CD14-positive monocyte (primary cell): Measurements from ENCODE around the gene AP2M1. TPM values are rescaled to one million over a fixed set of nuclear protein-coding genes. Genes with fewer than 3 reads are reported as not detected.

Source experiments
- DNase-seq, 3 donors: peaks; one replicate each; pipeline ENCODE4 v3.0.0-alpha.2; 2011 to 2022
- H2AFZ ChIP-seq: 2 replicates; pipeline ENCODE4 v1.6.0; 2012; ENCODE audit warnings: mild to moderate bottlenecking, low read depth, low read length, inconsistent platforms; ENCODE audit not compliant: insufficient read depth, poor library complexity, severe bottlenecking
- H3K27ac ChIP-seq, 2 donors: 1 replicate in 1 of 2; 2 replicates in 1 of 2; pipeline ENCODE4 v1.5.1; 2012 to 2013; ENCODE audit warnings: low read length in 2 of 2, control low read depth in 1 of 2, inconsistent platforms in 1 of 2, low read depth in 1 of 2, mild to moderate bottlenecking in 1 of 2
- H3K27me3 ChIP-seq, 2 donors: one replicate each; pipeline versions ENCODE4 v1.6.0 to v1.6.1; 2011 to 2013; ENCODE audit warnings: low read length in 2 of 2; ENCODE audit not compliant: control insufficient read depth in 2 of 2, insufficient read depth in 2 of 2
- H3K36me3 ChIP-seq, 2 donors: replicated peaks in 1 of 2; 1 replicate in 1 of 2; 2 replicates in 1 of 2; pipeline versions ENCODE4 v1.5.1 to v1.6.1; 2012 to 2013; ENCODE audit warnings: low read length in 2 of 2, control low read depth in 1 of 2, inconsistent platforms in 1 of 2, mild to moderate bottlenecking in 1 of 2; ENCODE audit not compliant: insufficient read depth in 2 of 2, control insufficient read depth in 1 of 2
- H3K4me1 ChIP-seq, 2 donors: 1 replicate in 1 of 2; 2 replicates in 1 of 2; pipeline versions ENCODE4 v1.5.1 to v1.6.1; 2012 to 2013; ENCODE audit warnings: low read length in 2 of 2, control low read depth in 1 of 2, inconsistent platforms in 1 of 2, mild to moderate bottlenecking in 1 of 2, moderate library complexity in 1 of 2; ENCODE audit not compliant: insufficient read depth in 2 of 2, control insufficient read depth in 1 of 2
- H3K4me2 ChIP-seq: replicated peaks from 2 replicates; pipeline ENCODE3; 2012; ENCODE audit warnings: low read length, moderate library complexity, mild to moderate bottlenecking; ENCODE audit not compliant: poor library complexity, severe bottlenecking; ENCODE audit errors: extremely low read depth
- H3K4me3 ChIP-seq, 3 experiments: fragments of 200-600 bp in 1 of 3; sonication (generic) in 1 of 3; replicated peaks in 1 of 3; 1 replicate in 2 of 3; 2 replicates in 1 of 3; pipeline ENCODE4 v1.5.1; 2011 to 2013; ENCODE audit warnings: low read length in 3 of 3, mild to moderate bottlenecking in 3 of 3, control low read depth in 2 of 3, low read depth in 2 of 3, inconsistent platforms in 1 of 3, moderate library complexity in 1 of 3
- H3K79me2 ChIP-seq: 2 replicates; pipeline ENCODE4 v1.6.0; 2012; ENCODE audit warnings: mild to moderate bottlenecking, control low read depth, inconsistent platforms, low read length, moderate library complexity; ENCODE audit not compliant: insufficient read depth
- H3K9ac ChIP-seq: 2 replicates; pipeline ENCODE4 v1.6.0; 2017; ENCODE audit warnings: low read length, mild to moderate bottlenecking; ENCODE audit not compliant: insufficient read depth, poor library complexity, severe bottlenecking
- H3K9me3 ChIP-seq, 2 donors: replicated peaks in 1 of 2; 1 replicate in 1 of 2; 2 replicates in 1 of 2; pipeline versions ENCODE4 v1.5.1 to v1.6.1; 2012 to 2013; ENCODE audit warnings: low read length in 2 of 2, control low read depth in 1 of 2; ENCODE audit not compliant: control insufficient read depth in 1 of 2, insufficient read depth in 1 of 2
- H4K20me1 ChIP-seq: 2 replicates; pipeline ENCODE4 v1.6.0; 2012; ENCODE audit warnings: mild to moderate bottlenecking, low read length, control low read depth, moderate library complexity; ENCODE audit not compliant: insufficient read depth
- H3K27ac Mint-ChIP-seq, 7 donors: one replicate each; pipeline ENCODE4 v1.8.0; 2020; ENCODE audit warnings: mild to moderate bottlenecking in 7 of 7, mixed read lengths in 7 of 7, moderate library complexity in 6 of 7, inconsistent platforms in 2 of 7
- H3K27me3 Mint-ChIP-seq, 3 donors: one replicate each; pipeline ENCODE4 v1.8.0; 2021 to 2022; ENCODE audit warnings: low read depth in 3 of 3, mild to moderate bottlenecking in 3 of 3, mixed read lengths in 3 of 3, moderate library complexity in 3 of 3, inconsistent platforms in 1 of 3
- H3K36me3 Mint-ChIP-seq, 2 donors: one replicate each; pipeline ENCODE4 v1.8.0; 2020; ENCODE audit warnings: mixed read lengths in 2 of 2, inconsistent platforms in 1 of 2, mild to moderate bottlenecking in 1 of 2
- H3K4me1 Mint-ChIP-seq: one replicate; pipeline ENCODE4 v1.8.0; 2020; ENCODE audit warnings: mild to moderate bottlenecking, mixed read lengths
- H3K4me3 Mint-ChIP-seq, 2 donors: one replicate each; pipeline ENCODE4 v1.8.0; 2020; ENCODE audit warnings: mild to moderate bottlenecking in 2 of 2, mixed read lengths in 2 of 2, moderate library complexity in 1 of 2
- H3K9me3 Mint-ChIP-seq, 7 donors: one replicate each; pipeline ENCODE4 v1.8.0; 2020 to 2022; ENCODE audit warnings: mixed read lengths in 7 of 7, mild to moderate bottlenecking in 6 of 7, moderate library complexity in 6 of 7, inconsistent platforms in 2 of 7
- CTCF ChIP-seq: fragments of 200-600 bp; IDR thresholded peaks from one replicate; pipeline ENCODE4 v1.8.0; 2022; ENCODE audit warnings: antibody characterized with exemption, mild to moderate bottlenecking
- WGBS: methylation state at CpG from one replicate; pipeline ENCODE4 v1.1.5; 2013; ENCODE audit warnings: missing lambda C conversion rate; ENCODE audit not compliant: insufficient coverage; 5-methylcytosine and 5-hydroxymethylcytosine counted together
- intact Hi-C, 2 donors: fragments of 100-400 bp; cut with micrococcal nuclease; formaldehyde crosslinking; loops; one replicate each; pipeline versions ENCODE4 v1.15.0 to v1.15.1; 2023
- polyA plus RNA-seq, 3 donors: library from polyadenylated mRNA; depleted of rRNA in 1 of 3; unstranded in 2 of 3; stranded (reverse) in 1 of 3; fragments of 300-500 nt in 2 of 3; fragments of >200 nt in 1 of 3; fragmentation: Illumina TruSeq in 2 of 3; gene quantifications; 1 replicate in 2 of 3; 2 replicates in 1 of 3; pipeline ENCODE4 v1.2.3, GENCODE V29; 2012 to 2021

The AP2M1 gene
- polyA plus RNA-seq, 3 donors: 283 to 327 (median 295) TPM

- Mint-ChIP-seq H3K27ac (peak overlapping the region in 1 of 7 donors; percentile 72), H3K36me3 (peaks cover 39 to 52% of the 10 kb centered on the region in 2 donors), H3K4me1 (peaks cover 34% of the 10 kb centered on the region), H3K9me3 (no peaks in the 10 kb centered on the region), H3K4me3 (no peak overlapping the region), H3K27me3 (peaks cover 0 to 3% (median 3%) of the 10 kb centered on the region in 3 donors)
- Histone ChIP-seq H3K27me3 (no peaks in the 10 kb centered on the region), H3K9me3 (no peaks in the 10 kb centered on the region), H3K4me3 (no peak overlapping the region), H3K36me3 (peaks cover 48 to 60% of the 10 kb centered on the region in 2 donors), H3K9ac (no peak overlapping the region), H3K4me2 (no peak overlapping the region), H3K79me2 (peaks cover 37% of the 10 kb centered on the region), H4K20me1 (peaks cover 26% of the 10 kb centered on the region), H3K4me1 (peaks cover 27 to 33% of the 10 kb centered on the region in 2 donors), H3K27ac (no peak overlapping the region), H2AFZ (no peak overlapping the region)
- WGBS: no CpG with 5 or more reads among the region's 2 CpGs
- intact Hi-C loops: loop anchor here (5.0 kb wide), 2 partner anchors 41 to 124 kb away; partner anchors contain the start of gene PSMD2 (in 1 of the 2)
- TF ChIP-seq CTCF: no peak
- DNase-seq: no peak
Measured at GRCh38 chr3:184173374-184173722, 1.3 kb upstream of the AP2M1 start.

GRCh38 chr3:184174284-184174645 lies 390 bp upstream of the AP2M1 start:
- H3K4me3 ChIP-seq: no peak overlapping the region
- Mint-ChIP-seq H3K27me3 (peaks cover 0 to 3% (median 3%) of the 10 kb centered on the region in 3 donors), H3K9me3 (no peaks in the 10 kb centered on the region), H3K4me3 (peak overlapping the region in 1 of 2 donors; percentile 94), H3K4me1 (peaks cover 34% of the 10 kb centered on the region), H3K27ac (peak overlapping the region in 3 of 7 donors; percentile 30 to 80 (median 41)), H3K36me3 (peaks cover 41 to 50% of the 10 kb centered on the region in 2 donors)
- peaks cover 35% of the 10 kb centered on the region for H4K20me1 ChIP-seq
- H3K27me3 ChIP-seq: no peaks in the 10 kb centered on the region
- H3K4me1 ChIP-seq: peaks cover 27 to 33% of the 10 kb centered on the region in 2 donors
- intact Hi-C loops: loop anchor here (1.0 to 5.0 kb wide), 6 partner anchors 11 to 127 kb away; partner anchors contain the start of genes ABCF3 (in 1 of the 2), ALG3 (in 1 of the 2), EEF1AKMT4 (in 1 of the 2) and PSMD2 (in 1 of the 2)
- peaks cover 48 to 60% of the 10 kb centered on the region in 2 donors for H3K36me3 ChIP-seq
- no peaks in the 10 kb centered on the region for H3K9me3 ChIP-seq
- H3K79me2 ChIP-seq: peaks cover 46% of the 10 kb centered on the region
- no CpG with 5 or more reads among the region's 4 CpGs for WGBS
- no peak for DNase-seq
- no peak overlapping the region for H3K9ac ChIP-seq
- no peak for TF ChIP-seq CTCF
- no peak overlapping the region for H3K4me2 ChIP-seq
- no peak overlapping the region for H3K27ac ChIP-seq
- no peak overlapping the region for H2AFZ ChIP-seq
